T-cell (primary cell): ENCODE results near the gene CKM. TPM values are rescaled to one million over a fixed set of nuclear protein-coding genes. Genes with fewer than 3 reads are reported as not detected.
A peak's percentile ranks its signal among the peaks of the same experiment; 100 is the strongest.
"Not testable (repeated sequence)": the region's sequence is repeated elsewhere in the genome, so short reads cannot be mapped to it uniquely, and the experiment has no call there.

Source experiments
- ATAC-seq, 4 experiments: fragments of 200-7000 bp in 3 of 4; fragments of 150-1000 bp in 1 of 4; cut with Tn5 transposase; replicated peaks in 1 of 4; 1 replicate in 3 of 4; 2 replicates in 1 of 4; pipeline ENCODE4 v1.10.0; 2021; ENCODE audit warnings: moderate library complexity in 3 of 4, mild to moderate bottlenecking in 2 of 4, moderate number of reproducible peaks in 1 of 4
- CTCF ChIA-PET, 2 donors: fragments of 300-600 bp; sonication (Branson Sonifier 250); formaldehyde crosslinking; loops; one replicate each; lab custom pipeline; 2022; ENCODE audit warnings: antibody characterized with exemption in 2 of 2; lab: Charles Lee
- POLR2A ChIA-PET, 2 donors: fragments of 300-600 bp; sonication (Branson Sonifier 250); formaldehyde crosslinking; loops; one replicate each; lab custom pipeline; 2022; ENCODE audit warnings: antibody characterized with exemption in 2 of 2; lab: Charles Lee
- DNase-seq, 35 experiments: peaks; one replicate each; pipeline versions ENCODE4 v3.0.0 to v3.0.0-alpha.2; 2013 to 2023
- H3K27ac ChIP-seq: one replicate; pipeline ENCODE4 v1.5.1; 2013; ENCODE audit warnings: low read length
- H3K27me3 ChIP-seq, 2 experiments: replicated peaks in 1 of 2; 1 replicate in 1 of 2; 2 replicates in 1 of 2; pipeline versions ENCODE4 v1.6.1 to v1.7.0; 2013; ENCODE audit warnings: low read length in 1 of 2, mixed read lengths in 1 of 2; ENCODE audit not compliant: control insufficient read depth in 2 of 2, insufficient read depth in 2 of 2; ENCODE audit errors: extremely low read depth in 1 of 2
- H3K36me3 ChIP-seq, 2 donors: 1 replicate in 1 of 2; 2 replicates in 1 of 2; pipeline versions ENCODE4 v1.6.1 to v1.7.0; 2013; ENCODE audit warnings: low read length in 1 of 2; ENCODE audit not compliant: control insufficient read depth in 2 of 2, insufficient read depth in 1 of 2; ENCODE audit errors: extremely low read depth in 1 of 2
- H3K4me1 ChIP-seq, 2 experiments: 1 replicate in 1 of 2; 2 replicates in 1 of 2; pipeline versions ENCODE4 v1.6.1 to v1.7.0; 2013; ENCODE audit warnings: low read length in 2 of 2, mixed read lengths in 1 of 2; ENCODE audit not compliant: insufficient read depth in 2 of 2, control insufficient read depth in 1 of 2; ENCODE audit errors: extremely low read depth in 1 of 2
- H3K4me3 ChIP-seq, 2 donors: 1 replicate in 1 of 2; 2 replicates in 1 of 2; pipeline versions ENCODE4 v1.5.1 to v1.7.0; 2013; ENCODE audit warnings: mild to moderate bottlenecking in 2 of 2, low read length in 1 of 2, moderate library complexity in 1 of 2; ENCODE audit not compliant: control insufficient read depth in 1 of 2; ENCODE audit errors: extremely low read depth in 1 of 2
- H3K9me3 ChIP-seq: 2 replicates; pipeline ENCODE4 v1.7.0; 2013
- H3K27ac Mint-ChIP-seq, 2 donors: one replicate each; pipeline ENCODE4 v1.8.0; 2020 to 2021; ENCODE audit warnings: mild to moderate bottlenecking in 2 of 2, mixed read lengths in 2 of 2
- H3K27me3 Mint-ChIP-seq, 2 donors: one replicate each; pipeline ENCODE4 v1.8.0; 2021 to 2022; ENCODE audit warnings: mixed read lengths in 2 of 2
- H3K36me3 Mint-ChIP-seq: one replicate; pipeline ENCODE4 v1.8.0; 2021; ENCODE audit warnings: mixed read lengths
- H3K4me1 Mint-ChIP-seq, 3 donors: one replicate each; pipeline ENCODE4 v1.8.0; 2020 to 2022; ENCODE audit warnings: mixed read lengths in 3 of 3, mild to moderate bottlenecking in 1 of 3
- H3K4me3 Mint-ChIP-seq, 3 donors: one replicate each; pipeline ENCODE4 v1.8.0; 2020 to 2022; ENCODE audit warnings: mild to moderate bottlenecking in 3 of 3, mixed read lengths in 3 of 3, moderate library complexity in 3 of 3
- H3K9me3 Mint-ChIP-seq, 3 donors: one replicate each; pipeline ENCODE4 v1.8.0; 2020 to 2022; ENCODE audit warnings: mixed read lengths in 3 of 3
- WGBS: methylation state at CpG from one replicate; pipeline ENCODE4 v1.1.5; 2013; ENCODE audit warnings: missing lambda C conversion rate; ENCODE audit not compliant: insufficient coverage; 5-methylcytosine and 5-hydroxymethylcytosine counted together
- total RNA-seq, 35 experiments: library from RNA in 6 of 35; stranded (reverse) in 6 of 35; fragments of 120-200 nt in 1 of 35; gene quantifications; one replicate each; pipeline versions ENCODE4 v1.2.1 to v1.2.4 and lab custom pipeline; 2013 to 2026

Gene CKM
- total RNA-seq, 5 donors from 2014 or later (not counting 1 experiment from before 2014, with no cell fraction given) = not detected

DNA sequence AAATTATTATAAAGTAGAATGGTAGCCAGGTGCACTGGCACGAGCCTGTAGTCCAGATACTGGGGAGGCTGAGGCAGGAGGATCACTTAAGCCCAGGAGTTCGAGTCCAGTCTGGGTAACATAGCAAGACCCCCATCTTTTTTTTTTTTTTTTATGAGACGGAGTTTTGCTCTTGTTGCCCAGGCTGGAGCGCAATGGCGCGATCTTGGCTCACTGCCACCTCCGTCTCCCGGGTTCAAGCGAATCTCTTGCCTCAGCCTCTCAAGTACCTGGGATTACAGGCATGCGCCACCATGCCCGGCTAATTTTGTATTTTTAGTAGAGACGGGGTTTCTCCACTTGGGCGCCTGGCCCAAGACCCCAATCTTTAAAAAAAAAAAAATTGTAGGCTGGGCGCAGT, 10.4 kb downstream of the CKM start:
- H3K4me3 Mint-ChIP-seq, H3K9me3 ChIP-seq, H3K27ac ChIP-seq, POLR2A ChIA-PET, ATAC-seq, H3K36me3 ChIP-seq, H3K9me3 Mint-ChIP-seq, H3K4me1 Mint-ChIP-seq, H3K27ac Mint-ChIP-seq, H3K4me1 ChIP-seq, H3K4me3 ChIP-seq, DNase-seq, H3K36me3 Mint-ChIP-seq: not testable (repeated sequence)
- H3K27me3 Mint-ChIP-seq = peaks cover 28 to 31% of the 10 kb centered on the region in 2 donors
- CTCF ChIA-PET = interaction anchor here in 1 of 2 donors (0.6 kb wide), 1 partner anchor 405 kb away, joined by 3 read pairs; no protein-coding TSS in a partner anchor
- WGBS = 87% methylated on average over 8 of the region's 14 CpGs
- peaks cover 0 to 40% of the 10 kb centered on the region in 2 experiments for H3K27me3 ChIP-seq

DNA sequence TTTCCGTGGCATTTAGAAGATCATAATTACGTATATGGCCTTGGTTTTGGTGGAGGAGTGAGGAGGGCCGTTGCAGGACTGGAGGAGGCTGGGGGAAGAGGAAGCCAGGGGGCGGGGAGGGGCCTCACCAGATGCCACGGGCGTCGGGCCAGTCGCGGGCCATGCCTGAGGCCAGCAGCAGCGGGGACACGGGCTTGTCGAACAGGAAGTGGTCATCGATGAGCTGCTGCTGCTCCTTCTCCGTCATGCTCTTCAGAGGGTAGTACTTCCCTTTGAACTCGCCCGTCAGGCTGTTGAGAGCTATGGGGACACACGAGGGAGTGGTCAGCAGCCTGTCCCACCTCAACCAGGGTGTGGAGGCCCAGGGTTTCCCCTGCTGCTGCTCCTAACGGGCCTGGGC, 11.1 kb downstream of the CKM start:
- Mint-ChIP-seq H3K9me3 (no peaks in the 10 kb centered on the region), H3K4me3 (no peak overlapping the region), H3K4me1 (no peaks in the 10 kb centered on the region), H3K36me3 (no peaks in the 10 kb centered on the region), H3K27me3 (peaks cover 25 to 27% of the 10 kb centered on the region in 2 donors), H3K27ac (no peak overlapping the region)
- peak in 1 of 4 experiments; percentile 16 for ATAC-seq
- peaks cover 0 to 35% of the 10 kb centered on the region in 2 experiments for H3K27me3 ChIP-seq
- peak in 1 of 35 experiments; percentile 7 for DNase-seq
- H3K36me3 ChIP-seq = no peaks in the 10 kb centered on the region
- ChIA-PET POLR2A (no interaction called here), CTCF (interaction anchor here (0.6 to 0.7 kb wide), 2 partner anchors 406 to 797 kb away, joined by 3 read pairs; no protein-coding TSS in a partner anchor)
- no peak overlapping the region for H3K4me3 ChIP-seq
- H3K9me3 ChIP-seq = no peaks in the 10 kb centered on the region
- 30% methylated on average over 18 of the region's 18 CpGs for WGBS
- no peak overlapping the region for H3K27ac ChIP-seq
- no peaks in the 10 kb centered on the region for H3K4me1 ChIP-seq

DNA sequence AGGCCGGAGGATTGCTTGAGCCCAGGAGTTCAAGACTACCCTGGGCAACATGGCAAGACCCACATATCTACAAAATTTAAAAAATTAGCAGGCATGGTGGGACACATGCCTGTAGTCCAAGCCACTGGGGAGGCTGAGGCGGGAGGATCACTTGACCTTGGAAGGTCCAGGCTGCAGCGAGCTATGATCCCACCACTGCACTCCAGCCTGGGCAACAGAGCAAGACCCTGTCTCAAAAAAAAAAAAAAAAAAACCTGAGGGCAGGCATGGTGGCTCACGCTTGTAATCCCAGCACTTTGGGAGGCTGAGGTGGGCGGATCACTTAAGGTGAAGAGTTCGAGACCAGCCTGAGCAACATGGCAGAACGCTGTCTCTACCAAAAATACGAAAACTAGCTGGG, 13.4 kb downstream of the CKM start:
- not testable (repeated sequence) for H3K27ac ChIP-seq, H3K4me3 ChIP-seq, H3K4me3 Mint-ChIP-seq, ATAC-seq, H3K27ac Mint-ChIP-seq, H3K9me3 Mint-ChIP-seq, H3K36me3 ChIP-seq, H3K36me3 Mint-ChIP-seq, H3K4me1 ChIP-seq, H3K4me1 Mint-ChIP-seq, DNase-seq, H3K9me3 ChIP-seq
- peaks cover 13 to 19% of the 10 kb centered on the region in 2 donors for H3K27me3 Mint-ChIP-seq
- CTCF ChIA-PET = interaction anchor here in 1 of 2 donors (0.7 kb wide), 1 partner anchor 33 kb away, joined by 3 read pairs; no protein-coding TSS in a partner anchor
- H3K27me3 ChIP-seq = peaks cover 0 to 23% of the 10 kb centered on the region in 2 experiments
- POLR2A ChIA-PET = interaction anchor here in 1 of 2 donors (0.7 kb wide), 1 partner anchor 179 kb away, joined by 5 read pairs; no protein-coding TSS in a partner anchor
- WGBS = 89% methylated on average over 4 of the region's 8 CpGs

GRCh38 chr19:45307361-45307760, 15.3 kb downstream of the CKM start:
- Histone ChIP-seq H3K4me3 (no peak overlapping the region), H3K9me3 (no peaks in the 10 kb centered on the region), H3K36me3 (peaks cover 0 to 3% of the 10 kb centered on the region in 2 donors), H3K27me3 (peaks cover 0 to 17% of the 10 kb centered on the region in 2 experiments), H3K4me1 (no peaks in the 10 kb centered on the region), H3K27ac (no peak overlapping the region)
- peaks cover 4 to 9% of the 10 kb centered on the region in 2 donors for H3K27me3 Mint-ChIP-seq
- no peaks in the 10 kb centered on the region for H3K4me1 Mint-ChIP-seq
- H3K36me3 Mint-ChIP-seq = peaks cover 5% of the 10 kb centered on the region
- ChIA-PET POLR2A (interaction anchor here in 1 of 2 donors (0.6 kb wide), 1 partner anchor 267 kb away, joined by 6 read pairs; no protein-coding TSS in a partner anchor), CTCF (no interaction called here)
- DNase-seq (no peak), ATAC-seq (no peak)
- no peak overlapping the region for H3K4me3 Mint-ChIP-seq
- no peak overlapping the region for H3K27ac Mint-ChIP-seq
- 90% methylated on average over 19 of the region's 19 CpGs for WGBS
- H3K9me3 Mint-ChIP-seq = no peaks in the 10 kb centered on the region

DNA sequence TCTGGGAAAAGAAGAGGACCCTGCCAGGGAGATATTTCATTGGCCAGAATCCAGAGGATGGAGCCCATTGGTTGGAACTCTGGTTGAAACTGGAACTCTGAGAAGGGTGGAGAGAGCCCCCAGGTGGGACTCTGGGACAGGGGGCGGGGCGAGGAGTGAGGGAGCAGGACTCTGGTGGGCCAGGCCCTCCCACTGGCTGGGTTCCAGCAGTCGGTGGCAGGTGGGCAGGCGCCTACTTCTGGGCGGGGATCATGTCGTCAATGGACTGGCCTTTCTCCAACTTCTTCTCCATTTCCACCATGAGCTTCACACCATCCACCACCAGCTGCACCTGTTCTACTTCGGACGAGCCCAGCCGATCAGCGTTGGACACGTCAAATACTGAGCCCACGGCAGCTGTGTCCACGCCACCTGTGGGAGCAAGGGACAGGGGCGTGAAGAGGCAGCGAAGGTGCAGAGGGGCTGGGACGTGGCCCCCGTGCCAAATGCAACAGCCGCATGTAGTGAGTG, 16.1 kb downstream of the CKM start:
- Histone ChIP-seq H3K4me1 (no peaks in the 10 kb centered on the region), H3K27me3 (peaks cover 0 to 10% of the 10 kb centered on the region in 2 experiments), H3K27ac (no peak overlapping the region), H3K36me3 (peaks cover 0 to 4% of the 10 kb centered on the region in 2 donors), H3K9me3 (no peaks in the 10 kb centered on the region), H3K4me3 (no peak overlapping the region)
- Mint-ChIP-seq H3K4me3 (no peak overlapping the region), H3K4me1 (no peaks in the 10 kb centered on the region), H3K27me3 (peaks cover 4 to 7% of the 10 kb centered on the region in 2 donors), H3K9me3 (no peaks in the 10 kb centered on the region), H3K36me3 (peaks cover 5% of the 10 kb centered on the region), H3K27ac (no peak overlapping the region)
- CTCF ChIA-PET = no interaction called here
- POLR2A ChIA-PET = no interaction called here
- DNase-seq (no peak), ATAC-seq (no peak)
- WGBS = 81% methylated on average over 18 of the region's 18 CpGs

DNA sequence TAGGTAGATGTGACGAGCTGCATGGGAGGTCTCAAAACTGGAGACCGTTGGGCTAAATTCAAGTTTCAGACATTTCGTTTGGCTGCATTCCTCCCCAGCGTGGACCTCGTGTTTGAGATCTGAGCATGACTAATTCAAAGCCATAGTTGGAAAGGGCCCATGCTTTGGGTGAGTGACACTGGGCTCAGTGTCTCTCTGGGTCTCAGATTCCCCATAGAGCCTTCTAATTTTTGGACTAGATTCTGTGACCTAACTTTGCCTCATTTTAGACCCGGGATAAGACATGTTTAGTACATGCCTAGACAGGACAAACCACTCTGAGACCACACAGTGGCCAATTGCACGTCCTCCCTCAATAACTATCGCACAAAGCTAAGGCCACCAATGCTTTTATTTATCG, 16.6 kb downstream of the CKM start:
- H3K4me1 ChIP-seq = no peaks in the 10 kb centered on the region
- ATAC-seq (no peak), DNase-seq (no peak)
- peaks cover under 1 to 3% of the 10 kb centered on the region in 2 donors for H3K27me3 Mint-ChIP-seq
- H3K4me3 ChIP-seq = no peak overlapping the region
- CTCF ChIA-PET = no interaction called here
- 70% methylated on average over 7 of the region's 9 CpGs for WGBS
- H3K36me3 ChIP-seq = peaks cover 0 to 4% of the 10 kb centered on the region in 2 donors
- H3K9me3 Mint-ChIP-seq = no peaks in the 10 kb centered on the region
- H3K4me3 Mint-ChIP-seq = no peak overlapping the region
- H3K9me3 ChIP-seq = no peaks in the 10 kb centered on the region
- H3K27ac Mint-ChIP-seq = no peak overlapping the region
- no peak overlapping the region for H3K27ac ChIP-seq
- H3K36me3 Mint-ChIP-seq = peaks cover 5% of the 10 kb centered on the region
- POLR2A ChIA-PET = no interaction called here
- H3K27me3 ChIP-seq = peaks cover 0 to 4% of the 10 kb centered on the region in 2 experiments
- H3K4me1 Mint-ChIP-seq = no peaks in the 10 kb centered on the region
